H1 (cell line): ENCODE data around the gene CHST1.

Experiments used
- CEBPB ChIP-seq: IDR thresholded peaks from 2 replicates; pipeline ENCODE4 v1.6.1; 2012; ENCODE audit warnings: low read depth, low read length
- EZH2 ChIP-seq: fragments of 200-600 bp; sonication (generic); IDR thresholded peaks from 2 replicates; pipeline ENCODE4 v1.7.1; 2012; ENCODE audit warnings: low read depth, mild to moderate bottlenecking, moderate library complexity, low read length, inconsistent platforms; ENCODE audit not compliant: severe bottlenecking
- MAFK ChIP-seq: IDR thresholded peaks from 2 replicates; pipeline ENCODE4 v1.6.1; 2012; ENCODE audit warnings: low read depth, mild to moderate bottlenecking, improper control_type of control experiment, low read length
- POLR2A ChIP-seq, 2 experiments: IDR thresholded peaks; 1 replicate in 1 of 2; 2 replicates in 1 of 2; pipeline ENCODE4 v1.6.1; 2011; ENCODE audit warnings: low read depth in 2 of 2, low read length in 2 of 2, mild to moderate bottlenecking in 2 of 2; ENCODE audit errors: control extremely low read depth in 1 of 2
- RAD21 ChIP-seq, 2 experiments: IDR thresholded peaks in 1 of 2; conservative IDR thresholded peaks in 1 of 2; 2 replicates each; pipeline ENCODE4 v1.6.1; 2011; ENCODE audit warnings: low read depth in 2 of 2, low read length in 2 of 2, improper control_type of control experiment in 1 of 2, inconsistent platforms in 1 of 2, mild to moderate bottlenecking in 1 of 2, moderate library complexity in 1 of 2
- SRF ChIP-seq: IDR thresholded peaks from 2 replicates; pipeline ENCODE4 v1.6.1; 2011; ENCODE audit warnings: mild to moderate bottlenecking, low read depth, low read length, moderate library complexity
- TAF1 ChIP-seq: IDR thresholded peaks from 2 replicates; pipeline ENCODE4 v1.6.1; 2011; ENCODE audit warnings: mild to moderate bottlenecking, low read depth, low read length
- TF ChIP-seq, protein P1 (sequence below), 3 experiments: IDR thresholded peaks; 1 replicate in 2 of 3; 2 replicates in 1 of 3; pipeline versions ENCODE4 v1.5.1 to v1.6.1; 2011; ENCODE audit warnings: low read length in 3 of 3, mild to moderate bottlenecking in 3 of 3, inconsistent platforms in 2 of 3, low read depth in 1 of 3, moderate library complexity in 1 of 3; ENCODE audit not compliant: insufficient read depth in 1 of 3; ENCODE audit errors: control extremely low read depth in 1 of 3

GRCh38 chr11:45650166-45651095 lies 15.0 kb downstream of the CHST1 start:
- TF ChIP-seq SRF (no peak), TAF1 (no peak), CEBPB (no peak), POLR2A (IDR thresholded peaks at IDR 0.05; ENCODE audit: control extremely low read depth in 1 of 2, low read depth in 2 of 2, low read length in 2 of 2) (no peak), MAFK (no peak), RAD21 (IDR thresholded peaks at IDR 0.05 in 1 of 2, conservative IDR thresholded peaks at IDR 0.05 in 1 of 2; ENCODE audit: low read depth in 2 of 2, low read length in 2 of 2) (no peak), EZH2 (no peak)
- TF ChIP-seq, protein P1, sequence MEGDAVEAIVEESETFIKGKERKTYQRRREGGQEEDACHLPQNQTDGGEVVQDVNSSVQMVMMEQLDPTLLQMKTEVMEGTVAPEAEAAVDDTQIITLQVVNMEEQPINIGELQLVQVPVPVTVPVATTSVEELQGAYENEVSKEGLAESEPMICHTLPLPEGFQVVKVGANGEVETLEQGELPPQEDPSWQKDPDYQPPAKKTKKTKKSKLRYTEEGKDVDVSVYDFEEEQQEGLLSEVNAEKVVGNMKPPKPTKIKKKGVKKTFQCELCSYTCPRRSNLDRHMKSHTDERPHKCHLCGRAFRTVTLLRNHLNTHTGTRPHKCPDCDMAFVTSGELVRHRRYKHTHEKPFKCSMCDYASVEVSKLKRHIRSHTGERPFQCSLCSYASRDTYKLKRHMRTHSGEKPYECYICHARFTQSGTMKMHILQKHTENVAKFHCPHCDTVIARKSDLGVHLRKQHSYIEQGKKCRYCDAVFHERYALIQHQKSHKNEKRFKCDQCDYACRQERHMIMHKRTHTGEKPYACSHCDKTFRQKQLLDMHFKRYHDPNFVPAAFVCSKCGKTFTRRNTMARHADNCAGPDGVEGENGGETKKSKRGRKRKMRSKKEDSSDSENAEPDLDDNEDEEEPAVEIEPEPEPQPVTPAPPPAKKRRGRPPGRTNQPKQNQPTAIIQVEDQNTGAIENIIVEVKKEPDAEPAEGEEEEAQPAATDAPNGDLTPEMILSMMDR (IDR thresholded peaks at IDR 0.05; ENCODE audit: control extremely low read depth in 1 of 3, insufficient read depth in 1 of 3, low read depth in 1 of 3, low read length in 3 of 3): no peak
